Lower lobe of right lung (tissue), 2 donors: ENCODE measurements around the gene LRRC8B. TPM values are rescaled to one million over a fixed set of nuclear protein-coding genes. Genes with fewer than 3 reads are reported as not detected.

Experiments used
- ATAC-seq, 2 donors: fragments of 200-7000 bp; cut with Tn5 transposase; one replicate each; pipeline ENCODE4 v1.9.1; 2020 to 2022; ENCODE audit warnings: mild to moderate bottlenecking in 2 of 2, moderate library complexity in 2 of 2
- DNase-seq: peaks from one replicate; pipeline ENCODE4 v3.0.0-alpha.2; 2020
- H3K27ac ChIP-seq: fragments of 200-600 bp; one replicate; pipeline ENCODE4 v1.8.0; 2022
- H3K27me3 ChIP-seq: fragments of 200-600 bp; one replicate; pipeline ENCODE4 v1.8.0; 2022; ENCODE audit warnings: low read depth
- H3K36me3 ChIP-seq: fragments of 200-600 bp; one replicate; pipeline ENCODE4 v1.8.0; 2022; ENCODE audit warnings: mild to moderate bottlenecking
- H3K4me1 ChIP-seq: fragments of 200-600 bp; one replicate; pipeline ENCODE4 v1.8.0; 2022
- H3K4me3 ChIP-seq: fragments of 200-600 bp; one replicate; pipeline ENCODE4 v1.8.0; 2022; ENCODE audit warnings: mild to moderate bottlenecking
- H3K9me3 ChIP-seq: fragments of 200-600 bp; one replicate; pipeline ENCODE4 v1.8.0; 2022
- CTCF ChIP-seq: fragments of 200-600 bp; IDR thresholded peaks from one replicate; pipeline ENCODE4 v1.8.0; 2022; ENCODE audit warnings: antibody characterized with exemption, mild to moderate bottlenecking
- intact Hi-C: fragments of 100-400 bp; cut with DNase I; formaldehyde crosslinking; loops from one replicate; pipeline ENCODE4 v1.11.0; 2022
- total RNA-seq: library from RNA; stranded (reverse); fragmentation: NEBNext Ultra II Directional; extraction: Animal tissue kit (Norgen Biotek cat#: 25700); gene quantifications from one replicate; pipeline ENCODE4 v1.2.1, GENCODE V29; 2021
- donor health status: DM: no; HTN: yes; CAD: no; lungs with severe emphysema.

The LRRC8B gene
- total RNA-seq, 1 donor from 2014 or later, result 16.4 TPM

GRCh38 chr1:89578946-89579684, 54.5 kb downstream of the LRRC8B start:
- Histone ChIP-seq H3K27ac (no peak overlapping the region), H3K36me3 (peaks cover 27% of the 10 kb centered on the region), H3K4me3 (no peak overlapping the region), H3K4me1 (no peaks in the 10 kb centered on the region), H3K27me3 (no peaks in the 10 kb centered on the region), H3K9me3 (no peaks in the 10 kb centered on the region)
- ATAC-seq (no peak), DNase-seq (no peak)
- no peak for TF ChIP-seq CTCF
- intact Hi-C loops, result no loop called here

GRCh38 chr1:89580036-89580435, 55.4 kb downstream of the LRRC8B start:
- Histone ChIP-seq H3K9me3 (no peaks in the 10 kb centered on the region), H3K27ac (no peak overlapping the region), H3K36me3 (peaks cover 35% of the 10 kb centered on the region), H3K27me3 (no peaks in the 10 kb centered on the region), H3K4me1 (no peaks in the 10 kb centered on the region), H3K4me3 (no peak overlapping the region)
- no peak for DNase-seq
- TF ChIP-seq CTCF, result no peak
- intact Hi-C loops, result no loop called here
- no peak for ATAC-seq

- DNase-seq (no peak), ATAC-seq (no peak)
- Histone ChIP-seq H3K36me3 (peaks cover 40% of the 10 kb centered on the region), H3K4me3 (no peak overlapping the region), H3K4me1 (no peaks in the 10 kb centered on the region), H3K27ac (no peak overlapping the region), H3K27me3 (no peaks in the 10 kb centered on the region), H3K9me3 (no peaks in the 10 kb centered on the region)
- TF ChIP-seq CTCF, result no peak
- intact Hi-C loops, result no loop called here
Measured at GRCh38 chr1:89581859-89582258, 57.2 kb downstream of the LRRC8B start.

GRCh38 chr1:89582571-89582970, 57.9 kb downstream of the LRRC8B start:
- DNase-seq (no peak), ATAC-seq (no peak)
- intact Hi-C loops, result no loop called here
- Histone ChIP-seq H3K27me3 (no peaks in the 10 kb centered on the region), H3K4me1 (no peaks in the 10 kb centered on the region), H3K36me3 (peaks cover 40% of the 10 kb centered on the region), H3K4me3 (no peak overlapping the region), H3K9me3 (no peaks in the 10 kb centered on the region), H3K27ac (no peak overlapping the region)
- no peak for TF ChIP-seq CTCF

- DNase-seq (no peak), ATAC-seq (no peak)
- intact Hi-C loops, result no loop called here
- Histone ChIP-seq H3K9me3 (no peaks in the 10 kb centered on the region), H3K36me3 (peaks cover 40% of the 10 kb centered on the region), H3K4me3 (no peak overlapping the region), H3K27me3 (no peaks in the 10 kb centered on the region), H3K27ac (no peak overlapping the region), H3K4me1 (no peaks in the 10 kb centered on the region)
- no peak for TF ChIP-seq CTCF
Measured at GRCh38 chr1:89584211-89584610, 59.6 kb downstream of the LRRC8B start.
